DMS79 treated with DMSO at 0.1 percent for 48 hours (cell line): ENCODE data around the gene PCSK9.
"Not testable (repeated sequence)": the region's sequence is repeated elsewhere in the genome, so short reads cannot be mapped to it uniquely, and the experiment has no call there.

Experiments
- DNase-seq: peaks from one replicate; lab custom pipeline; 2025; lab: John Stamatoyannopoulos, UW

The PCSK9 gene

GRCh38 chr1:55081188-55081904 lies 42.0 kb downstream of the PCSK9 start:
- DNase-seq = no peak

- no peak for DNase-seq
These were observed 42.6 kb downstream of the PCSK9 start for GRCh38 chr1:55081905-55082296.

- no peak for DNase-seq
These were observed 44.9 kb downstream of the PCSK9 start for GRCh38 chr1:55084257-55084656.

- no peak for DNase-seq
These were observed 48.1 kb downstream of the PCSK9 start for GRCh38 chr1:55087439-55087838.

GRCh38 chr1:55088413-55088812 lies 49.1 kb downstream of the PCSK9 start:
- no peak for DNase-seq

DNA sequence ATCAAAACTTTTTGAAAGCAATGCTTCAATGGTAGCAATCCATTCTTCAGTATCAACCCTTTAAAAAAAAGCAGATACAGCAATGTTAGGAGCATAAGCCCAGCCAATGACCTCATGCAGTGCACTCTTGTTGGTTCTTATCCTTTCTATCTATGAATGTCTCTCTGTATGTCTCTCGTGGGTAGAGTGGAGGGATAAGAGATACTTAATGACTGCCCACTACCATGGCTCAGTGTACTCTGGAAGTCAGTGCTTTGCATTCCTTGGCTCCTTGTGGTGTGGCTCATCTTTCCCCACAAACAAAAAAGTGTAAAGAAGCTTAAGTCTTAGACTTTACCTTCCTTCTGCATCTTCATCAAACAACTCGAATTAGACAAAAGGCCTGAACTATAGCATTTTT lies 50.3 kb downstream of the PCSK9 start:
- DNase-seq = no peak

DNA sequence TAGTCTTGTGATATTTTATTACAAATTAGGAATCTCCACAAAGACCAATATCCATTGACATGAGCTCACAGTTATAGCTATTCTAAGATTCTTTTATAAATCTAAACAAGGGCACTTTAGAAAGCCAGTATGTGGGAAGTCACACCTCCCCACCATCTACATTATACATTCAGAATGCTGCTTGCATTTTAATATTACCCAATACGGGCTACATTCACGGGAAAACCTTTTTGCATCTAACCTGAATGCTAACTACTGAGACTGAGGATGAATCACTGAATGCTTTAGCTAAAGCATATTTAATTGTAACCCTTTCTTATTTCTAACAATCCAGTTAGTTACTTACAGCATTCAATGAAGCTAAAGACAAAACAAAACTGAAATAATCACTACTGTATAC lies 53.1 kb downstream of the PCSK9 start:
- no peak for DNase-seq

- no peak for DNase-seq
These were observed 55.7 kb downstream of the PCSK9 start for GRCh38 chr1:55095095-55095494.

DNA sequence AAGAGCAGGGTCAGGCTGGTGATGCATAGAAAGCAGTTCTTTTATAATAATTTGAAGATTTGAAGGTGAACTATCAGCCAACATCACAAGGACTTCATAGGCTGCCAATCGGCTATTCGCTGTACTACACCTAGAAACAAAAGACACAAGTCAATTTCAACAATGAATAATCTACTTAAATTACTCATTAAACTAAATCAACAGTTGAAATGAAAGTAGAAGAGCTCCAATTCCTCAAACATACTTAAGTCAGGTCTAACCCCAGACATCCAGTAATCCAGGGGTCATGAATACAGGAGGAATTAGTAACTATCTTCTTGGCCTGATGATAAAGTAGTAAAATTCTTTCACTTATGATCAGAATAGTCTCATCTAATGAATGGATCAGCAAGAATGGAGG lies 64.5 kb downstream of the PCSK9 start:
- no peak for DNase-seq

GRCh38 chr1:55107101-55107500 lies 67.8 kb downstream of the PCSK9 start:
- DNase-seq = no peak

- not testable (repeated sequence) for DNase-seq
These were observed 69.7 kb downstream of the PCSK9 start for GRCh38 chr1:55109005-55109404.
